Tibial nerve (tissue), 4 donors: ENCODE results near the gene LPIN1. TPM values are rescaled to one million over a fixed set of nuclear protein-coding genes. Genes with fewer than 3 reads are reported as not detected.

ENCODE experiments used
- DNase-seq, 2 donors: peaks; one replicate each; pipeline ENCODE4 v3.0.0-alpha.2; 2019; ENCODE audit warnings: low spot score in 2 of 2
- H3K27ac ChIP-seq, 4 donors: fragments of 200-600 bp; sonication (generic) in 3 of 4; one replicate each; pipeline ENCODE4 v1.5.1; 2017 to 2019; ENCODE audit warnings: mild to moderate bottlenecking in 1 of 4
- H3K27me3 ChIP-seq, 2 donors: fragments of 200-600 bp; sonication (generic) in 1 of 2; one replicate each; pipeline versions ENCODE4 v1.5.1 to v1.6.0; 2017 to 2019
- H3K36me3 ChIP-seq, 3 donors: fragments of 200-600 bp; sonication (generic); one replicate each; pipeline ENCODE4 v1.5.1; 2018 to 2019
- H3K4me1 ChIP-seq, 4 donors: fragments of 200-600 bp; sonication (generic) in 3 of 4; one replicate each; pipeline ENCODE4 v1.5.1; 2017 to 2019
- H3K4me3 ChIP-seq, 4 donors: fragments of 200-600 bp; sonication (generic) in 3 of 4; one replicate each; pipeline ENCODE4 v1.5.1; 2017 to 2019; ENCODE audit warnings: mild to moderate bottlenecking in 1 of 4, moderate library complexity in 1 of 4
- H3K9me3 ChIP-seq, 4 donors: fragments of 200-600 bp; sonication (generic) in 3 of 4; one replicate each; pipeline ENCODE4 v1.5.1; 2017 to 2019
- EP300 ChIP-seq, 2 donors: sonication (generic); formaldehyde crosslinking; IDR thresholded peaks; one replicate each; pipeline ENCODE4 v1.6.1; 2017; ENCODE audit warnings: antibody characterized with exemption in 2 of 2, mild to moderate bottlenecking in 1 of 2
- POLR2A ChIP-seq, 2 donors: fragments of 450-650 bp; IDR thresholded peaks; one replicate each; pipeline ENCODE4 v1.6.1; 2017; ENCODE audit warnings: antibody characterized with exemption in 2 of 2, mild to moderate bottlenecking in 2 of 2, moderate library complexity in 2 of 2
- WGBS, 2 donors: methylation state at CpG; one replicate each; pipeline ENCODE4 v1.1.5; 2018; 5-methylcytosine and 5-hydroxymethylcytosine counted together
- total RNA-seq, 4 donors: library from RNA; depleted of rRNA; stranded (reverse); fragments of >200 nt; gene quantifications; one replicate each; pipeline ENCODE4 v1.1.0, GENCODE V29; 2016
- TF ChIP-seq, protein P1 (sequence below), 5 experiments: fragments of 200-600 bp in 3 of 5; fragments of 450-650 bp in 2 of 5; sonication (generic) in 3 of 5; IDR thresholded peaks; one replicate each; pipeline ENCODE4 v1.5.1; 2016 to 2019; ENCODE audit warnings: antibody characterized with exemption in 5 of 5, mild to moderate bottlenecking in 3 of 5, moderate library complexity in 2 of 5

The LPIN1 gene
- total RNA-seq, 4 donors from 2014 or later, result 170 to 202 (median 172) TPM

DNA sequence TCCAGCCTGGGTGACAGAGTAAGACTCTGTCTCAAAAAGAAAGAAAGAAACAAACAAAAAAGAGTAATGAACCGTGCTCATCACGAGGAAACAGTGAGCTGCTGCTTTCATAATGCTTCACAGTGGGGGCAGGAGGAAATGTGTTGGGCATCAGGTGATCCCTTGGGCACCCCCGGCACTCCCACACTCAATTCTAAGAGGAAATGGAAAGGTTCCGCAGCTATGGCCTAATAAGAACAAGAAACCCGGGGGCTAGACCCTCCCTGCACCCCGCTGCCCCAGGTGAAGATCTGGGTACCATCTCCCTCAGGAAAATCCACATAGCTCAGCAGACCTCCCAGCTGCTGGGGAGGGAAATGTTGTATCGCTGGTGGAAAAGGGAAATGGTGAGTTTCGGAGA, 118.9 kb downstream of the LPIN1 start:
- no peak for DNase-seq
- Histone ChIP-seq H3K36me3 (no peaks in the 10 kb centered on the region), H3K27me3 (no peaks in the 10 kb centered on the region), H3K4me3 (no peak overlapping the region), H3K9me3 (no peaks in the 10 kb centered on the region), H3K4me1 (peaks cover 0 to 16% (median 9%) of the 10 kb centered on the region in 4 donors), H3K27ac (no peak overlapping the region)
- no peak for TF ChIP-seq POLR2A (IDR thresholded peaks at IDR 0.05)
- TF ChIP-seq, protein P1, sequence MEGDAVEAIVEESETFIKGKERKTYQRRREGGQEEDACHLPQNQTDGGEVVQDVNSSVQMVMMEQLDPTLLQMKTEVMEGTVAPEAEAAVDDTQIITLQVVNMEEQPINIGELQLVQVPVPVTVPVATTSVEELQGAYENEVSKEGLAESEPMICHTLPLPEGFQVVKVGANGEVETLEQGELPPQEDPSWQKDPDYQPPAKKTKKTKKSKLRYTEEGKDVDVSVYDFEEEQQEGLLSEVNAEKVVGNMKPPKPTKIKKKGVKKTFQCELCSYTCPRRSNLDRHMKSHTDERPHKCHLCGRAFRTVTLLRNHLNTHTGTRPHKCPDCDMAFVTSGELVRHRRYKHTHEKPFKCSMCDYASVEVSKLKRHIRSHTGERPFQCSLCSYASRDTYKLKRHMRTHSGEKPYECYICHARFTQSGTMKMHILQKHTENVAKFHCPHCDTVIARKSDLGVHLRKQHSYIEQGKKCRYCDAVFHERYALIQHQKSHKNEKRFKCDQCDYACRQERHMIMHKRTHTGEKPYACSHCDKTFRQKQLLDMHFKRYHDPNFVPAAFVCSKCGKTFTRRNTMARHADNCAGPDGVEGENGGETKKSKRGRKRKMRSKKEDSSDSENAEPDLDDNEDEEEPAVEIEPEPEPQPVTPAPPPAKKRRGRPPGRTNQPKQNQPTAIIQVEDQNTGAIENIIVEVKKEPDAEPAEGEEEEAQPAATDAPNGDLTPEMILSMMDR (IDR thresholded peaks at IDR 0.05), result no peak
- TF ChIP-seq EP300 (IDR thresholded peaks at IDR 0.05), result no peak
- 82 to 92% methylated on average over 8 of the region's 8 CpGs for WGBS, 2 donors

DNA sequence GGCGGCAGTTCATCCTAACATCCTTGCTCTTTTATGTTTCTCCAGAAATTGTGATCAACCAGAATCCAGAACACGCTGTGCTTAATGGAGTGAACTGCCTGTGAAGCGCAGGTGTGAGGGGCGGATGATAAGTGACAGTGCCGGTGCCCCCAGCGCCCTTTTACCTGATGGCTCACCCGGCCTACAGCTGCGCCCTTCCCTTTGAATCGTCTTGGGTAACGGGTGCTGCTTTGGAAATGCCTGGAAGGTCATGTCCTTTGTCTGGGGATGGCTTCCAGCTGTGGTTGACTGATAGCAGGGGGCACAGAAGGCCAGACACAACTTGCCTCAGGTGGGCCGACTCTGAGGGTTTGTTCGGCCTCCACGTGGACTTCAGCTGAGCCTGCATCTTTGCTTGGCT, 119.4 kb downstream of the LPIN1 start:
- no peak for TF ChIP-seq EP300 (IDR thresholded peaks at IDR 0.05)
- TF ChIP-seq, protein P1 (IDR thresholded peaks at IDR 0.05), result no peak
- no peak for TF ChIP-seq POLR2A (IDR thresholded peaks at IDR 0.05)
- Histone ChIP-seq H3K4me1 (peaks cover 0 to 16% (median 9%) of the 10 kb centered on the region in 4 donors), H3K4me3 (no peak overlapping the region), H3K27ac (no peak overlapping the region), H3K9me3 (no peaks in the 10 kb centered on the region), H3K36me3 (no peaks in the 10 kb centered on the region), H3K27me3 (no peaks in the 10 kb centered on the region)
- WGBS, 2 donors, result 85 to 90% methylated on average over 13 of the region's 13 CpGs
- no peak for DNase-seq

DNA sequence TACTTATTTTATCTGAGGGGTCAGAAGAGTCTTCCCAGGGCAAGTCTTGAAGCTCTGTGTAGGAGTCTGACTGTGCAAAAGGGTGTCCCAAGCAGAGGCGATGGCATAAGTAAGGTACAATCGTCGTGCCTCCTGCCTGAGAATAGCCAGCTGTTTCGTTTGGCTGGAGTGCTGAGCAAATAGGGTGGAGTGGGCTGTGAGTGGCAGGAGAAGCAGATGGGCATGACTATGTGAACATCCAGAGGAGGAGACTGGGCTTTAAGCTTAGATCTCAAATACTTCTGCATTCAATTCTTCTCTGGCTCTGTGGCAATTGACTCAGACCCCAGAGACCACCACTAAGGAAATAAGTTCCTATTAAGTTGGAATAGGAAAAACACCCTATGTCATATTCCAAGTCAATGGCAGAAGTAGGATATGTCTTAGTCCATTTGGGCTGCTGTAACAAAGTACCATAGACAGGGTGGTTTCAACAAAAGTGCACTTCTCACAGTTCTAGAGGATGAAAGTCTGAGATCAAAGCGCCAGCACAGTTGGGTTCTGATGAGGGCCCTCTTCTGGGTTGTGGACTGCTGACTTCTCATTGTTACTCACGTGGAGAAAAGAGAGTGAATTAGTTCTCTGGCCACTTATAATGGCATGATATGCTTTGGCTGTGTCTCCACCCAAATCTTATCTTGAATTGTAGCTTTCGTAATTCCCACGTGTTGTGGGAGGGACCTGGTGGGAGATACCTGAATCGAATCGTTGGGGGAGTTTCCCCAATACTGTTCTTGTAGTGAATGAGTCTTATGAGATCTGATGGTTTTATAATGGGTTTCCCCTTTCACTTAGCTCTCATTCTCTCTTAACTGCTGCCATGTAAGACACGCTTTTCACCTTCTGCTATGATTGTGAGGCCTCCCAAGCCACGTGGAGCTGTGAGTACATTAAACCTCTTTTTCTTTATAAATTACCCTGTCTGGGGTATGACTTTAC, 120.2 kb downstream of the LPIN1 start:
- H3K36me3 ChIP-seq, result no peaks in the 10 kb centered on the region
- no peaks in the 10 kb centered on the region for H3K9me3 ChIP-seq
- no peak for DNase-seq
- no peak overlapping the region for H3K4me3 ChIP-seq
- H3K27ac ChIP-seq, result no peak overlapping the region
- TF ChIP-seq POLR2A (IDR thresholded peaks at IDR 0.05) (no peak), EP300 (IDR thresholded peaks at IDR 0.05) (no peak)
- TF ChIP-seq, protein P1 (IDR thresholded peaks at IDR 0.05), result no peak
- WGBS, 2 donors, result 73 to 77% methylated on average over 12 of the region's 12 CpGs
- H3K27me3 ChIP-seq, result no peaks in the 10 kb centered on the region
- peaks cover 0 to 16% (median 9%) of the 10 kb centered on the region in 4 donors for H3K4me1 ChIP-seq

DNA sequence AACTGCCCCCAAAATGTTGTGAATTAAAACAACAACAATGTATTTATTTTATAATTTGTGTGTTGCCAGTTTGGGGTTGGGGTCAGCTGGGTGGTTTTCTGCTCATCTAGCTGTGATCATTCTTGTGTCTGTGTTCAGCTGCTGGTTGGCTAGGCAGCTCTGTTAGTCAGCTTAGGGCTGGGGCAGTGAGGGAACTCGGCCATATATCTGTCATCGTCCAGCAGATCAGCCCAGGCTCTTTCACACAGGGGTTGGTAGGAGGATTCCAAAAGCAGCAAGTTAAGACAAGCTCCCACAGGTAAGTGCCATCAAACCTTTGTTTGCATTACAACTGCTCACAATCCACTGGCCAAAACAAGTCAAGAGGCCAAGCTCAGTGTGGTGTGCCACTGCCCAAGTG, 121.5 kb downstream of the LPIN1 start:
- no peaks in the 10 kb centered on the region for H3K9me3 ChIP-seq
- H3K27me3 ChIP-seq, result no peaks in the 10 kb centered on the region
- H3K36me3 ChIP-seq, result no peaks in the 10 kb centered on the region
- no peak overlapping the region for H3K27ac ChIP-seq
- DNase-seq, result no peak
- TF ChIP-seq EP300 (IDR thresholded peaks at IDR 0.05) (no peak), POLR2A (IDR thresholded peaks at IDR 0.05) (no peak)
- TF ChIP-seq, protein P1 (IDR thresholded peaks at IDR 0.05), result no peak
- H3K4me3 ChIP-seq, result no peak overlapping the region
- WGBS, 2 donors, result 90 to 97% methylated on average over 2 of the region's 2 CpGs
- peaks cover 0 to 22% (median 8%) of the 10 kb centered on the region in 4 donors for H3K4me1 ChIP-seq

DNA sequence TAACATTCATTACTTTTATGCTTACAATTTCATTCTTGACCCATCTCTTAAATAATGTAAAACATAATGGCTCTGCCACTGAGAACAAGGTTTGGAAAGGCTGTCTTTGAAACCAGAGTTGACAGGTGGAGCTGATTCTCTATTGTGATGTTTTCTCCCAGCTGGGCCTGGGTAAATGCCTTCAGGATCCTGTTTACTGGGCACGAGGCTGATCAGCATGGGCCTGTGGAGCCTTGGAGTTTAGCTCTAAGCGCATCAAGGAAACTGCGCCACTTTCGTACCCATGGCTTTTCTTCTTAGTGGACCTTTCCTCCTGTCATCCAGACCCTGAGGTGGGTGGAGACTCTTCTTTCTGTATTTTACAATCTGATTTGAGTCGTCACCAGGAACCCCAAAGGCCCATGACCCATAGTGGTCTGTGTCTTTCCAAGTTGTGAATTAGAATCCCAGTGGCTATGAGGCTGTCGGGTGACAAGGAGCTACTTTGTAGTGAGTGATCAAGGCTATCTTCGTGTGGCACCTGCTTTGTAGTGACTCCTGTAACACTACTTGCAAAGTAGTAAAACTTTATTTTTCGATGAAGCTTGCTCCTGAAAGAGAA, 123.1 kb downstream of the LPIN1 start:
- no peak for TF ChIP-seq EP300 (IDR thresholded peaks at IDR 0.05)
- TF ChIP-seq POLR2A (IDR thresholded peaks at IDR 0.05), result no peak
- Histone ChIP-seq H3K36me3 (no peaks in the 10 kb centered on the region), H3K27me3 (no peaks in the 10 kb centered on the region), H3K9me3 (no peaks in the 10 kb centered on the region), H3K4me1 (peaks cover 0 to 9% (median 0%) of the 10 kb centered on the region in 4 donors), H3K4me3 (no peak overlapping the region), H3K27ac (no peak overlapping the region)
- no peak for DNase-seq
- WGBS, 2 donors, result 93% methylated on average over 8 of the region's 8 CpGs
